HEK293 (cell line): ENCODE results near the gene FOXP1.

Experiments used
- CTCF ChIA-PET: fragments of 350-600 bp; formaldehyde crosslinking; extraction: SDS; loops from one replicate; lab custom pipeline; 2021; ENCODE audit warnings: antibody characterized with exemption; lab: Yijun Ruan, JAX
- POLR2A ChIA-PET: fragments of 300-600 bp; formaldehyde crosslinking; extraction: SDS; loops from one replicate; lab custom pipeline; 2020; ENCODE audit warnings: antibody characterized with exemption, inconsistent platforms; lab: Yijun Ruan, JAX
- H3K27ac ChIP-seq: fragments of 200-500 bp; sonication (Bioruptor generic); 2 replicates; pipeline ENCODE4 v1.5.1; 2014; ENCODE audit warnings: low read depth, low read length, control low read depth, inconsistent platforms; ENCODE audit errors: extremely low read depth
- H3K36me3 ChIP-seq, 2 experiments: fragments of 200-500 bp in 1 of 2; sonication (Bioruptor generic) in 1 of 2; 1 replicate in 1 of 2; 2 replicates in 1 of 2; pipeline ENCODE4 v1.5.1; 2014 to 2017; ENCODE audit warnings: inconsistent platforms in 2 of 2, low read length in 2 of 2; ENCODE audit not compliant: control insufficient read depth in 2 of 2, insufficient read depth in 1 of 2
- H3K4me1 ChIP-seq: fragments of 200-500 bp; sonication (Bioruptor generic); 2 replicates; pipeline ENCODE4 v1.5.1; 2014; ENCODE audit warnings: mild to moderate bottlenecking, low read length, inconsistent platforms; ENCODE audit not compliant: control insufficient read depth, insufficient read depth
- H3K4me3 ChIP-seq: 2 replicates; pipeline ENCODE4 v1.5.1; 2011; ENCODE audit warnings: low read depth, mild to moderate bottlenecking, control low read depth, low read length, moderate library complexity
- H3K9me3 ChIP-seq: fragments of 200-500 bp; sonication (Bioruptor generic); 2 replicates; pipeline ENCODE4 v1.5.1; 2014; ENCODE audit warnings: low read depth, low read length, inconsistent platforms; ENCODE audit not compliant: control insufficient read depth, insufficient read depth
- FEZF1 ChIP-seq: fragments of 450-650 bp; formaldehyde crosslinking; IDR thresholded peaks from 2 replicates; pipeline ENCODE4 v1.5.1; 2016; ENCODE audit warnings: missing biosample characterization, missing genetic modification characterization
- IKZF3 ChIP-seq: fragments of 450-650 bp; IDR thresholded peaks from 2 replicates; pipeline ENCODE4 v1.5.0; 2018; ENCODE audit warnings: missing biosample characterization, mild to moderate bottlenecking, missing genetic modification characterization, moderate library complexity
- KLF10 ChIP-seq: fragments of 450-650 bp; IDR thresholded peaks from 2 replicates; pipeline ENCODE4 v1.5.1; 2018; ENCODE audit warnings: missing biosample characterization, mild to moderate bottlenecking, missing genetic modification characterization
- SETDB1 ChIP-seq: IDR thresholded peaks from one replicate; pipeline ENCODE4 v1.6.1; 2017; ENCODE audit warnings: mild to moderate bottlenecking, low read length, moderate library complexity, mixed read lengths; ENCODE audit not compliant: insufficient read length
- SP7 ChIP-seq: fragments of 450-650 bp; formaldehyde crosslinking; IDR thresholded peaks from 2 replicates; pipeline ENCODE4 v1.5.1; 2016; ENCODE audit warnings: missing biosample characterization, missing genetic modification characterization
- TCF7L2 ChIP-seq: IDR thresholded peaks from 2 replicates; pipeline ENCODE4 v1.6.1; 2011; ENCODE audit warnings: low read depth, mild to moderate bottlenecking, inconsistent platforms, low read length, moderate library complexity, borderline replicate concordance
- ZBTB8A ChIP-seq: fragments of 450-650 bp; formaldehyde crosslinking; IDR thresholded peaks from 2 replicates; pipeline ENCODE4 v1.5.1; 2016; ENCODE audit warnings: missing biosample characterization, missing genetic modification characterization
- ZNF174 ChIP-seq: fragments of 450-650 bp; formaldehyde crosslinking; IDR thresholded peaks from 2 replicates; pipeline ENCODE4 v1.5.0; 2017; ENCODE audit warnings: missing biosample characterization, mild to moderate bottlenecking, missing genetic modification characterization
- ZNF341 ChIP-seq: fragments of 450-650 bp; formaldehyde crosslinking; IDR thresholded peaks from 2 replicates; pipeline ENCODE4; 2016; ENCODE audit warnings: low read depth, missing biosample characterization, missing genetic modification characterization
- ZNF350 ChIP-seq: fragments of 450-650 bp; formaldehyde crosslinking; IDR thresholded peaks from 2 replicates; pipeline ENCODE4 v1.5.0; 2017; ENCODE audit warnings: missing biosample characterization, mild to moderate bottlenecking, missing genetic modification characterization
- ZNF530 ChIP-seq: fragments of 450-650 bp; formaldehyde crosslinking; IDR thresholded peaks from 2 replicates; pipeline ENCODE4 v1.5.1; 2016; ENCODE audit warnings: low read depth, missing biosample characterization, missing genetic modification characterization
- ZNF585B ChIP-seq: fragments of 450-650 bp; formaldehyde crosslinking; IDR thresholded peaks from 2 replicates; pipeline ENCODE4 v1.5.1; 2016; ENCODE audit warnings: missing biosample characterization, missing genetic modification characterization
- ZNF621 ChIP-seq: fragments of 450-650 bp; formaldehyde crosslinking; IDR thresholded peaks from 2 replicates; pipeline ENCODE4 v1.5.1; 2017; ENCODE audit warnings: missing biosample characterization, missing genetic modification characterization
- ZNF623 ChIP-seq: fragments of 450-650 bp; formaldehyde crosslinking; IDR thresholded peaks from 2 replicates; pipeline ENCODE4 v1.5.1; 2016; ENCODE audit warnings: missing biosample characterization, missing genetic modification characterization
- ZNF626 ChIP-seq: fragments of 450-650 bp; sonication (Bioruptor Pico); formaldehyde crosslinking; IDR thresholded peaks from 2 replicates; pipeline ENCODE4 v1.5.1; 2018; ENCODE audit warnings: missing biosample characterization, missing genetic modification characterization, inconsistent platforms
- ZNF670 ChIP-seq: fragments of 450-650 bp; formaldehyde crosslinking; IDR thresholded peaks from 2 replicates; pipeline ENCODE4 v1.5.1; 2016; ENCODE audit warnings: missing biosample characterization, missing genetic modification characterization, low read depth
- TF ChIP-seq, protein P1 (sequence below): fragments of 450-650 bp; IDR thresholded peaks from 2 replicates; pipeline ENCODE4 v1.5.1; 2018; ENCODE audit warnings: missing biosample characterization, missing genetic modification characterization
- TF ChIP-seq, protein P2 (sequence below): sonication (generic); formaldehyde crosslinking; IDR thresholded peaks from 2 replicates; pipeline ENCODE4 v1.8.1; 2022; ENCODE audit warnings: mild to moderate bottlenecking, moderate library complexity, missing genetic modification reagents
- TF ChIP-seq, protein P3 (sequence below): fragments of 450-650 bp; formaldehyde crosslinking; IDR thresholded peaks from 2 replicates; pipeline ENCODE4 v1.5.1; 2016; ENCODE audit warnings: missing biosample characterization, missing genetic modification characterization
- TF ChIP-seq, protein P4 (sequence below): IDR thresholded peaks from 2 replicates; pipeline ENCODE4 v1.6.1; 2011; ENCODE audit warnings: mild to moderate bottlenecking, low read depth, low read length, borderline replicate concordance

FOXP1 gene

DNA sequence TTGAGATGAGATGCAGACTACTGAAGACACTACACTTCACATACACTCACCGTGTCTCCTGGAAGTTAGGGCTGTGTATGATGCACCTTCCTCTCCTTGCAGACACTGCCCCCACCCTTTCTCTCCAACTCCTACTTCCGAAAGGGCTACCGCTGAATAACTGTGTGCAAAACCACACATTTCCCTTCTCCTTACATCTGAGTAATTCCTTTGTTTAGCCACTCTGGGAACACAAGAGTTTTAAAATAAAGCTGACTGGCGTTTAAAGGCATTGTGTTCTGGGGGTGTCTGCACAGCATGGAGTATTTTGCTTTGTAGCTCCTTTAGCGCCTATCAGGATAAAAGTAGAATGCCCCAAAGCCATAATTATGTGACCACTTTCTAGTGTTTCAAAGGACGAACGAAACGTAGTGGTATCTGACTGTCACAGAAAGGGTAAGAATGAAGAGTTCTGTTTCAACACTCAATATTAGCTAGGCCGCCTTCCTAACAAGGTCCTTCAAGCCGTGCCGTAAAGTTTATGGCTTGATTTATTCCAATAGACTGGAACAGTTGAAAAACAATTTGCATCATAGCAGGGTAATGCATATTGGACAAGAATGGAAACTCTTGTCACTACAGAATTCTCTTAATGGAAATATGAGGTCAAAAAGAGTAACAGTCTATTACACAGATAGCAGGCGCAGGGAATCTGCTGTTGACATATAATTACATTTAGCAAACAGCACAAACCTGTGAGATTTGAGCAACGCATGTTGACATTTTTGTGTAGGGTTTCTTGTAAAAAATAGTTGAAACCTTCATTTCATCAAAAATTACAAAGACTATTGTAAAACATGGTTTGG is 619.9 kb downstream of the FOXP1 start:
- H3K36me3 ChIP-seq = peaks cover 0 to 64% of the 10 kb centered on the region in 2 experiments; a peak in 1 of 3 replicates
- TF ChIP-seq KLF10 (tag by site-specific recombination) (no peak), ZNF350 (tag by site-specific recombination) (no peak), SP7 (tag by site-specific recombination) (no peak), ZNF621 (tag by site-specific recombination) (no peak), FEZF1 (tag by site-specific recombination) (no peak), ZNF341 (tag by site-specific recombination) (no peak), ZNF530 (tag by site-specific recombination) (no peak), ZNF670 (tag by site-specific recombination) (no peak)
- TF ChIP-seq, protein P1, sequence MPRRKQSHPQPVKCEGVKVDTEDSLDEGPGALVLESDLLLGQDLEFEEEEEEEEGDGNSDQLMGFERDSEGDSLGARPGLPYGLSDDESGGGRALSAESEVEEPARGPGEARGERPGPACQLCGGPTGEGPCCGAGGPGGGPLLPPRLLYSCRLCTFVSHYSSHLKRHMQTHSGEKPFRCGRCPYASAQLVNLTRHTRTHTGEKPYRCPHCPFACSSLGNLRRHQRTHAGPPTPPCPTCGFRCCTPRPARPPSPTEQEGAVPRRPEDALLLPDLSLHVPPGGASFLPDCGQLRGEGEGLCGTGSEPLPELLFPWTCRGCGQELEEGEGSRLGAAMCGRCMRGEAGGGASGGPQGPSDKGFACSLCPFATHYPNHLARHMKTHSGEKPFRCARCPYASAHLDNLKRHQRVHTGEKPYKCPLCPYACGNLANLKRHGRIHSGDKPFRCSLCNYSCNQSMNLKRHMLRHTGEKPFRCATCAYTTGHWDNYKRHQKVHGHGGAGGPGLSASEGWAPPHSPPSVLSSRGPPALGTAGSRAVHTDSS (tag by site-specific recombination) = no peak
- TF ChIP-seq, protein P2, sequence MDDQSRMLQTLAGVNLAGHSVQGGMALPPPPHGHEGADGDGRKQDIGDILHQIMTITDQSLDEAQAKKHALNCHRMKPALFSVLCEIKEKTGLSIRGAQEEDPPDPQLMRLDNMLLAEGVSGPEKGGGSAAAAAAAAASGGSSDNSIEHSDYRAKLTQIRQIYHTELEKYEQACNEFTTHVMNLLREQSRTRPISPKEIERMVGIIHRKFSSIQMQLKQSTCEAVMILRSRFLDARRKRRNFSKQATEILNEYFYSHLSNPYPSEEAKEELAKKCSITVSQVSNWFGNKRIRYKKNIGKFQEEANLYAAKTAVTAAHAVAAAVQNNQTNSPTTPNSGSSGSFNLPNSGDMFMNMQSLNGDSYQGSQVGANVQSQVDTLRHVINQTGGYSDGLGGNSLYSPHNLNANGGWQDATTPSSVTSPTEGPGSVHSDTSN (CRISPR knock-in tag) = no peak
- no peak overlapping the region for H3K27ac ChIP-seq
- ChIA-PET CTCF (interaction anchor here (0.7 kb wide), 1 partner anchor 1765 kb away, joined by 4 read pairs; no protein-coding TSS in a partner anchor), POLR2A (no interaction called here)
- no peak overlapping the region for H3K4me3 ChIP-seq
- H3K4me1 ChIP-seq = no peaks in the 10 kb centered on the region
- no peaks in the 10 kb centered on the region for H3K9me3 ChIP-seq

DNA sequence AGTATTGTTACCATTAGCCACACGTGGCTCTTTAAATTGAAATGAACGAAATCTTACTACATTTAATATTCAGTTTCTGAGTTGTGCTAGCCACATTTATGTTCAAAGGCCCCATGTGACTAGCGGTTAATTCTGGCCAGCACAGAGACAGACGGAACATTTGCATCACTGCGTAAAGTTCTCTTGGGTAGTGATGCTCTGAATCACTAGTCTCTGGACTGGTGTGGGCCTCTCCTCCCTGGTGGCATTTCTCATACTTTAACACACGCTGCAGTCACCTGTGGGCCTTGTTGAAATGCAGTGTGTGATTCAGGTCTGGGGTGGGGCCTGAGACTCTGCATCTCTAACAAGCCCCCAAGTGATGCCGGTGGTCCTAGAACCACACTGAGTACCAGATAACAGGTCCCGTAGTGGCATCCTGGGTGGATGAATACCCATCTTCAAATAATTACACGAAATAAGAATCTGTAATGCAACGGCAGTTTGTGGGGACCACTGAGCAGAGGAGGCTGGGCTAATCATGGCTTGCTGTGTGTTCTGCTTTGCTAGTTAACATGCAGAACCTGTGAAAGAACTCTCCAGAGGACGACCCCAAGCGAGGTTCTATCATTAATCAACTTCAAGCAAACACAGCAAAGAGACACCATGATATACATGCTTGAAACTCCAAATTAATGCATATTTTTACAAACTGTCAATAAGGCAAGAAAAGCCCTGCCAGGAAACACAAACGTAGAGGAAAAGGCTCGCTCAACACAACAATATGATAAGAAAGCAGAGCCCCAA is 623.8 kb downstream of the FOXP1 start:
- CTCF ChIA-PET = no interaction called here

More for the DNA sequence above, 623.8 kb downstream of the FOXP1 start:
- POLR2A ChIA-PET = no interaction called here
- Histone ChIP-seq H3K9me3 (no peaks in the 10 kb centered on the region), H3K4me1 (peaks cover 3% of the 10 kb centered on the region; the same call in 1 of the 2 replicates), H3K4me3 (no peak overlapping the region), H3K36me3 (peaks cover 0 to 41% of the 10 kb centered on the region in 2 experiments; a peak in 1 of 3 replicates), H3K27ac (no peak overlapping the region)
- TF ChIP-seq ZNF174 (tag by site-specific recombination) (no peak), ZNF626 (no peak), ZBTB8A (tag by site-specific recombination) (no peak), ZNF585B (tag by site-specific recombination) (no peak), ZNF623 (tag by site-specific recombination) (no peak), SETDB1 (no peak), IKZF3 (tag by site-specific recombination) (no peak), TCF7L2 (no peak)
- TF ChIP-seq, protein P3, sequence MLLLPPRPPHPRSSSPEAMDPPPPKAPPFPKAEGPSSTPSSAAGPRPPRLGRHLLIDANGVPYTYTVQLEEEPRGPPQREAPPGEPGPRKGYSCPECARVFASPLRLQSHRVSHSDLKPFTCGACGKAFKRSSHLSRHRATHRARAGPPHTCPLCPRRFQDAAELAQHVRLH (tag by site-specific recombination) = no peak
- TF ChIP-seq, protein P4, sequence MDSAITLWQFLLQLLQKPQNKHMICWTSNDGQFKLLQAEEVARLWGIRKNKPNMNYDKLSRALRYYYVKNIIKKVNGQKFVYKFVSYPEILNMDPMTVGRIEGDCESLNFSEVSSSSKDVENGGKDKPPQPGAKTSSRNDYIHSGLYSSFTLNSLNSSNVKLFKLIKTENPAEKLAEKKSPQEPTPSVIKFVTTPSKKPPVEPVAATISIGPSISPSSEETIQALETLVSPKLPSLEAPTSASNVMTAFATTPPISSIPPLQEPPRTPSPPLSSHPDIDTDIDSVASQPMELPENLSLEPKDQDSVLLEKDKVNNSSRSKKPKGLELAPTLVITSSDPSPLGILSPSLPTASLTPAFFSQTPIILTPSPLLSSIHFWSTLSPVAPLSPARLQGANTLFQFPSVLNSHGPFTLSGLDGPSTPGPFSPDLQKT = no peak
